ENCODE data around the gene ETHE1. TPM values are rescaled to one million over a fixed set of nuclear protein-coding genes. Genes with fewer than 3 reads are reported as not detected.

Gene ETHE1
- total RNA-seq, 4 donors from 2014 or later = 33.7 to 54.5 (median 41.9) TPM

DNA sequence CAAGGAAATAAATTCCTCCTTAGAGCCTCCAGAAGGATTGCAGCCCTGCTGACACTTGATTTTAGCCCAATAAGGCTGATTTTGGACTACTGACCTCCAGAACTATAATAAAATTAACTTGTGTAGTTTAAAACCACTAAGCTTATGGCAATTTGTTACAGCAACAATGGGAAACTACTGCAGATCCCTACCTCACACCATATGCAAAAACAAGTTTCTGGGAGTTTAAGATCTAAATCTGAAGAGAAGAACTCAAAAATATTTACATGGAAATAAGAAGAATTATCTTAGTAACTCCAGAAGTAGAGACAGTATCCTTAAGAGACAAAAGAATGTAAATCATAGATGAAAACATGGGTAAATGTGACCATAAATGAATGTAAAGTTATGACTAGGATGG, 11.9 kb upstream of the ETHE1 start:
- no peak overlapping the region for H3K4me3 ChIP-seq
- H3K27ac ChIP-seq = no peak overlapping the region
- peaks cover 0 to 14% (median 0%) of the 10 kb centered on the region in 4 donors for H3K9me3 ChIP-seq
- no peaks in the 10 kb centered on the region for H3K27me3 ChIP-seq
- peaks cover 0 to 80% (median 0%) of the 10 kb centered on the region in 3 donors for H3K36me3 ChIP-seq
- DNase-seq (ENCODE audit: low spot score in 2 of 2) = no peak
- H3K4me1 ChIP-seq = peaks cover 0 to 18% (median 8%) of the 10 kb centered on the region in 4 donors
- no peak for TF ChIP-seq POLR2A (IDR thresholded peaks at IDR 0.05)
- TF ChIP-seq, protein P1, sequence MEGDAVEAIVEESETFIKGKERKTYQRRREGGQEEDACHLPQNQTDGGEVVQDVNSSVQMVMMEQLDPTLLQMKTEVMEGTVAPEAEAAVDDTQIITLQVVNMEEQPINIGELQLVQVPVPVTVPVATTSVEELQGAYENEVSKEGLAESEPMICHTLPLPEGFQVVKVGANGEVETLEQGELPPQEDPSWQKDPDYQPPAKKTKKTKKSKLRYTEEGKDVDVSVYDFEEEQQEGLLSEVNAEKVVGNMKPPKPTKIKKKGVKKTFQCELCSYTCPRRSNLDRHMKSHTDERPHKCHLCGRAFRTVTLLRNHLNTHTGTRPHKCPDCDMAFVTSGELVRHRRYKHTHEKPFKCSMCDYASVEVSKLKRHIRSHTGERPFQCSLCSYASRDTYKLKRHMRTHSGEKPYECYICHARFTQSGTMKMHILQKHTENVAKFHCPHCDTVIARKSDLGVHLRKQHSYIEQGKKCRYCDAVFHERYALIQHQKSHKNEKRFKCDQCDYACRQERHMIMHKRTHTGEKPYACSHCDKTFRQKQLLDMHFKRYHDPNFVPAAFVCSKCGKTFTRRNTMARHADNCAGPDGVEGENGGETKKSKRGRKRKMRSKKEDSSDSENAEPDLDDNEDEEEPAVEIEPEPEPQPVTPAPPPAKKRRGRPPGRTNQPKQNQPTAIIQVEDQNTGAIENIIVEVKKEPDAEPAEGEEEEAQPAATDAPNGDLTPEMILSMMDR (IDR thresholded peaks at IDR 0.05) = no peak

DNA sequence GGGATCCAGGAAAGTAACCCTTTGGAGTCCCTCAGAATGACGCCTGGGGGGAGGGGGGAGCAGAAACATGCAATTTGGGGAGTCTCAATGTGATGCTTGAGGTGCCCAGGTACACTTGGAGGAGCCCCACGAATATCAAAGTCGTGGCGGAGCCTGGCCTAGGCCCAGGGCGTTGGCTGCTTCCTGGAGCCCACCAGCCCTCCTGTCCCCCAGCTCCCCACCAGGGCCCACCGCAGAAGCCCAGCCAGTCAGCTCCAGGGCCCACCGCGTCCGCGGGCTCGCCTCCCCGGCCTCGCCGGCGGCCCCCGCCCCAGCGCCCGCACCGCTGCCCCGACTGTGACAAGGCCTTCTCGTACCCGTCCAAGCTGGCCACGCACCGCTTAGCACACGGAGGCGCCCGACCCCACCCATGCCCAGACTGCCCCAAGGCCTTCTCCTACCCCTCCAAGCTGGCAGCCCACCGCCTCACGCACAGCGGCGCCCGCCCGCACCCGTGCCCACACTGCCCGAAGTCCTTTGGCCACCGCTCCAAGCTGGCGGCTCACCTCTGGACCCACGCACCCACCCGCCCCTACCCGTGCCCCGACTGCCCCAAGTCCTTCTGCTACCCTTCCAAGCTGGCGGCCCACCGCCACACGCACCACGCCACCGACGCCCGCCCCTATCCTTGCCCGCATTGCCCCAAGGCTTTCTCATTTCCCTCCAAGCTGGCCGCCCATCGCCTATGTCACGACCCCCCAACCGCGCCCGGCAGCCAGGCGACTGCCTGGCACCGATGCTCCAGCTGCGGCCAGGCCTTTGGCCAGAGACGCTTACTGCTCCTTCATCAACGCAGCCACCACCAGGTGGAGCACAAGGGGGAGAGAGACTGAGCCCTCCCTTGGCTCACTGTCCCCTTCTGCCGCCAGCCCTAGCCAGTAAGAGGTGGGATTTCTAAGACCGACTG, 8.1 kb upstream of the ETHE1 start:
- WGBS, 2 donors = 52 to 60% methylated on average over 60 to 62 of the region's 62 CpGs
- Histone ChIP-seq H3K4me3 (no peak overlapping the region), H3K27ac (peak overlapping the region; percentile 89 to 94 (median 90)), H3K27me3 (no peaks in the 10 kb centered on the region), H3K9me3 (peaks cover 0 to 14% (median 0%) of the 10 kb centered on the region in 4 donors), H3K4me1 (peaks cover 0 to 29% (median 15%) of the 10 kb centered on the region in 4 donors), H3K36me3 (peaks cover 0 to 42% (median 0%) of the 10 kb centered on the region in 3 donors)
- DNase-seq (ENCODE audit: low spot score in 2 of 2) = peak; percentile 36 to 60
- TF ChIP-seq EP300 (IDR thresholded peaks at IDR 0.05) (no peak), POLR2A (IDR thresholded peaks at IDR 0.05) (no peak)
- TF ChIP-seq, protein P1 (IDR thresholded peaks at IDR 0.05) = peak; percentile 43 to 75 (median 54)

DNA sequence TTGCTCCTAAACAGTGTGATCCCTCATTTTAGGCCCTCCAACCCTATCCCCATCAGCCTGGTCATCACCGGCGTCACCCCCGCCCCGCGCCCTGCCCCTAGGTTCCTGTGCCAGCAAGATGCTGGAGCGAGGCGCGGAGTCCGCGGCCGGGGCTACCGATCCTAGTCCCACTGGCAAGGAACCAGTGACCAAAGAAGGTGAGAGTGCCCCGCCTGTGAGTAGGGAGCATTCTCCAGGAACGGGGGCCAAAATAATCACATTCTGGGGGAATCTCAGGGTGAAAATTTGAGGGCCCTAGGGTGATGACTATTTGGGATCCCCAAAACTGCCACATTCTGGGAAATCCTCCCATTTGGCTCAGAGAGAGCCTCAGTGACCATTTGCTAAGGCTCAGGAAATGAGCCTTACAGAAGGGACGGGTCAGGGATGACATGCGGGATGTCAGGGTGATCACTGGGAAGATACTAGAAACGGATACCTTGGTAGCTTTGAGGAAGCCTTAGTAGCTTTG, 7.4 kb upstream of the ETHE1 start:
- Histone ChIP-seq H3K27me3 (no peaks in the 10 kb centered on the region), H3K36me3 (peaks cover 0 to 34% (median 0%) of the 10 kb centered on the region in 3 donors), H3K4me1 (peaks cover 0 to 29% (median 15%) of the 10 kb centered on the region in 4 donors), H3K4me3 (peak overlapping the region; percentile 31 to 63 (median 58)), H3K9me3 (peaks cover 0 to 11% (median 0%) of the 10 kb centered on the region in 4 donors), H3K27ac (peak overlapping the region; percentile 89 to 94 (median 90))
- 9 to 11% methylated on average over 17 of the region's 17 CpGs for WGBS, 2 donors
- DNase-seq (ENCODE audit: low spot score in 2 of 2) = no peak
- TF ChIP-seq POLR2A (IDR thresholded peaks at IDR 0.05) (no peak), EP300 (IDR thresholded peaks at IDR 0.05) (no peak)
- TF ChIP-seq, protein P1 (IDR thresholded peaks at IDR 0.05) = no peak

DNA sequence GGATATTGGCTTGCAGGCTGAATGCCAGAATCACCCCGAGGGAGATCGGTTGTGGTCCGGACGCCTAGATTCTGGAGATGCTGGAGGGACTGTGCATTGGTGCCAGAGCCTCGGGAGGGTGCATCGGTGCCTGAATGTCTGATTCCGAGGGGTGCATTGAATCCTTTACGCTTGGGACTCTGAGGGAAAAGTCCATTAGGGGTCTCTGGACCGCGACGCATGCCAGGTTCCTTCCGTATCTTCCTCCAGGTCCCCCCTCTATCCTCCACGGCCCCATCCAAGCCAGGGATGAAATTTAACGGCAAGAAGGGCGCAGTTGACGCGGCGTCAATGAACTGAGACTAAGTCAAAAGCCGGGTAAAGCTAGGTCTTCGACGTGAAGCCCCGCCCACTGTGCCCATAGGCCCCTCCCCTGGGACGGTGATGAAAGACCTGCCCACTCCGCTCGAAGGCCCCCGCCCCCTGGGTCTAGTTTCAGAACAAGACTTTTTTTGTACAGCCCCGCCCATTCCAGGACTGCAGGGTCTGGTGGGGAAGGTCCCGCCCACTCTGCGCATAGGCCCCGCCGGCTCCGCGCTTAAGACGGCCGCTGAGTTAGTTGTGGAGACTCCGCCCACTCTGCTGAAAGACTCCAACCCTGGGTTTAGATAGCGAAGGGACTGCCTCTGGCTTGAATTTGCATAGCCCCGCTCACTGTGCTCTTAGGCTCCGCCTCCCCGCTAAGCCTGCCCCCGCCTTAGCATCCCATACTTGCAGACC, 6.7 kb upstream of the ETHE1 start:
- DNase-seq (ENCODE audit: low spot score in 2 of 2) = peak; percentile 99 to 100
- Histone ChIP-seq H3K27me3 (no peaks in the 10 kb centered on the region), H3K36me3 (peaks cover 0 to 28% (median 0%) of the 10 kb centered on the region in 3 donors), H3K4me3 (peak overlapping the region; percentile 33 to 63 (median 58)), H3K4me1 (peaks cover 0 to 29% (median 15%) of the 10 kb centered on the region in 4 donors), H3K27ac (peak overlapping the region; percentile 89 to 94 (median 90)), H3K9me3 (peaks cover 0 to 5% (median 0%) of the 10 kb centered on the region in 4 donors)
- 0% methylated on average over 26 to 37 of the region's 41 CpGs for WGBS, 2 donors
- peak in 1 of 2 donors; percentile 44 for TF ChIP-seq POLR2A (IDR thresholded peaks at IDR 0.05)
- peak; percentile 60 to 91 for TF ChIP-seq EP300 (IDR thresholded peaks at IDR 0.05)
- TF ChIP-seq, protein P1 (IDR thresholded peaks at IDR 0.05) = no peak
